Measurements from ENCODE around the gene RBM25.

Gene RBM25

DNA sequence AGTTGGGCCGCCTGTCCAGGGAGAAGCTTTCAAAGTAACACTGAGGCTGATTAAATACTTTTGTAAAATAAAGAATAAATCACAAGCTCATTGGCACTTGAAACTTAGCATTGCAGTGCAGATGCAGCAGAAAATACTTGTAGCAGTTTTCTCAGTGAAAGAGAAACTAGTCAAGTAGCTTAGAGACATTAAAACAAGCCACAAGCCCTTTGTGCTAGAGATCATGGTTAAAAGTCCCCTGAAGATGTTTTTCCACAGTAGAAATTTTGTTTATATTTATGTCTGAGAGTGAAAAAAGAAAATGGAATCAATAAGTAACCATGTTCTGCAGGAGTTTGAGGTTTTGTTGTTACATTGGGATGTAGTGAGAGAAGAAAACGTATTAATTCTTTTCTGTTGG, 83.9 kb downstream of the RBM25 start:
- no peak overlapping the region for H3K14ac ChIP-seq (ENCODE audit: low read length)
- H3K9me3 ChIP-seq (ENCODE audit: insufficient read depth, low read depth, low read length) = no peaks in the 10 kb centered on the region
- H3K4ac ChIP-seq (ENCODE audit: low read depth, low read length) = no peak overlapping the region
- no peak overlapping the region for H2BK5ac ChIP-seq (ENCODE audit: low read depth, low read length, poor library complexity)
- H3K79me1 ChIP-seq (ENCODE audit: low read length) = no peaks in the 10 kb centered on the region
- H3K4me2 ChIP-seq (ENCODE audit: low read length) = no peak overlapping the region
- H4K91ac ChIP-seq (ENCODE audit: low read depth, low read length) = no peak overlapping the region
- no peak overlapping the region for H4K8ac ChIP-seq (ENCODE audit: low read depth, low read length)
- no peak overlapping the region for H3K9ac ChIP-seq (ENCODE audit: low read length)
- H3K79me2 ChIP-seq (ENCODE audit: control insufficient read depth, insufficient read depth, low read length, poor library complexity) = peaks cover 4% of the 10 kb centered on the region
- H3K27ac ChIP-seq (ENCODE audit: low read depth, low read length) = no peak overlapping the region
- peaks cover 0 to 2% of the 10 kb centered on the region in 2 experiments for H3K36me3 ChIP-seq (ENCODE audit: control insufficient read depth in 1 of 2, insufficient read depth in 2 of 2, low read length in 2 of 2)
- H3K23ac ChIP-seq (ENCODE audit: low read length) = no peak overlapping the region
- no peak overlapping the region for H2BK120ac ChIP-seq (ENCODE audit: insufficient read depth, low read length, poor library complexity)
- H4K12ac ChIP-seq (ENCODE audit: low read depth, low read length) = no peak overlapping the region
- no peaks in the 10 kb centered on the region for H3K27me3 ChIP-seq (ENCODE audit: insufficient read depth, low read length)
- no peak for DNase-seq
- WGBS (ENCODE audit: extremely low coverage, insufficient coverage, insufficient read length) = no CpG with 5 or more reads among the region's 2 CpGs
- H3K18ac ChIP-seq (ENCODE audit: low read length) = no peak overlapping the region
- H3K4me3 ChIP-seq (ENCODE audit: low read depth, low read length) = no peak overlapping the region
- no peak overlapping the region for H2AK5ac ChIP-seq (ENCODE audit: low read length)
- H2BK12ac ChIP-seq (ENCODE audit: low read length) = no peak overlapping the region
- H2AFZ ChIP-seq (ENCODE audit: insufficient read depth, low read length, poor library complexity) = no peak overlapping the region
- H3K4me1 ChIP-seq (ENCODE audit: control insufficient read depth in 1 of 2, insufficient read depth in 2 of 2, low read length in 2 of 2) = peaks cover 4 to 6% of the 10 kb centered on the region in 2 experiments

DNA sequence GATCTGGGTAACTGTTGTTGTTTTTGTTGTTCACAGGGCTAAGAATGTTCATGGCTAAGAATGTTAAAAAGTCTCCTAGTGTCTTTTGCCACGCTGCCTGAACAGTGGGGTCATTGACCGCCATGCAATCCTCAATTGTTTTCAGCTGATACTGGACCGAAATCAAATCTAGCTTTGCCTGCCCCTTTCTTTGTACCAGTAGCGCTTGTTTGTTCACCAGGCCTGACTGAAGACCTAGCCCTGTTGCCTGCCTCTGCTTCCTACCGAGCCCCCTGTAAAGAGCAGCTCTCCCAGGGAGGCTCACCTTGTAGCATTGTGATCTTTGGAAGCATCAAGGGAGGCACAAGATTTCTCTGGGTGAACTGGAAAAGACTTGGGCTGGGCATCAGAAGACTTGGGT, 84.7 kb downstream of the RBM25 start:
- H3K23ac ChIP-seq (ENCODE audit: low read length) = no peak overlapping the region
- peak overlapping the region; percentile 90 for H3K4ac ChIP-seq (ENCODE audit: low read depth, low read length)
- no peak overlapping the region for H2AK5ac ChIP-seq (ENCODE audit: low read length)
- H2BK12ac ChIP-seq (ENCODE audit: low read length) = no peak overlapping the region
- no peak overlapping the region for H3K18ac ChIP-seq (ENCODE audit: low read length)
- H3K4me1 ChIP-seq (ENCODE audit: control insufficient read depth in 1 of 2, insufficient read depth in 2 of 2, low read length in 2 of 2) = no peaks in the 10 kb centered on the region
- H2BK120ac ChIP-seq (ENCODE audit: insufficient read depth, low read length, poor library complexity) = no peak overlapping the region
- no peak overlapping the region for H3K14ac ChIP-seq (ENCODE audit: low read length)
- no peak overlapping the region for H4K12ac ChIP-seq (ENCODE audit: low read depth, low read length)
- no peak overlapping the region for H4K8ac ChIP-seq (ENCODE audit: low read depth, low read length)
- H3K79me1 ChIP-seq (ENCODE audit: low read length) = no peaks in the 10 kb centered on the region
- peaks cover 2% of the 10 kb centered on the region in 2 experiments for H3K36me3 ChIP-seq (ENCODE audit: control insufficient read depth in 1 of 2, insufficient read depth in 2 of 2, low read length in 2 of 2)
- no CpG with 5 or more reads among the region's 5 CpGs for WGBS (ENCODE audit: extremely low coverage, insufficient coverage, insufficient read length)
- H3K27ac ChIP-seq (ENCODE audit: low read depth, low read length) = no peak overlapping the region
- H3K27me3 ChIP-seq (ENCODE audit: insufficient read depth, low read length) = no peaks in the 10 kb centered on the region
- no peak overlapping the region for H2AFZ ChIP-seq (ENCODE audit: insufficient read depth, low read length, poor library complexity)
- H4K91ac ChIP-seq (ENCODE audit: low read depth, low read length) = no peak overlapping the region
- H3K9ac ChIP-seq (ENCODE audit: low read length) = no peak overlapping the region
- H3K9me3 ChIP-seq (ENCODE audit: insufficient read depth, low read depth, low read length) = no peaks in the 10 kb centered on the region
- DNase-seq = no peak
- peaks cover 1% of the 10 kb centered on the region for H3K79me2 ChIP-seq (ENCODE audit: control insufficient read depth, insufficient read depth, low read length, poor library complexity)
- no peak overlapping the region for H2BK5ac ChIP-seq (ENCODE audit: low read depth, low read length, poor library complexity)
- no peak overlapping the region for H3K4me3 ChIP-seq (ENCODE audit: low read depth, low read length)
- H3K4me2 ChIP-seq (ENCODE audit: low read length) = no peak overlapping the region

DNA sequence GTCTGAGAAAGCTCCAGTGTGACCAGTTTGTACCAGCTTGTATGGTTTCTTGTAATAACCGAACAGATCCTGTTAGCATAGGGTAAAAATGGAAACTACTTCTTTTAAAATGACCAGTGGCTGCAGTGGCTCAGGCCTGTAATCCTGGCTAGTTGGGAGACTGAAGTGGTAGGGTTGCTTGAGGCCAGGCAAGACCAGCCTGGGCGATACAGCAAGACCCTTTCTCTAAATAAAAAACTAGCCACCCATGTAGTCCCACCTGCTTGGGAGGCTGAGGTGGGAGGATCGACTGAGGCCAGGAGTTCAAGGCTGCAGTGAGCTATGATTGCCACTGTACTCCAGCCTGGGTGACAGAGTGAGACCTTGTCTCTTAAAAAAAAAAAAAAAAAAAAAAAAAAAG, 85.3 kb downstream of the RBM25 start:
- H2AFZ ChIP-seq (ENCODE audit: insufficient read depth, low read length, poor library complexity) = no peak overlapping the region
- H3K18ac ChIP-seq (ENCODE audit: low read length) = no peak overlapping the region
- H2BK5ac ChIP-seq (ENCODE audit: low read depth, low read length, poor library complexity) = no peak overlapping the region
- no peak overlapping the region for H3K4me3 ChIP-seq (ENCODE audit: low read depth, low read length)
- no peak overlapping the region for H3K4me2 ChIP-seq (ENCODE audit: low read length)
- no peak overlapping the region for H3K9ac ChIP-seq (ENCODE audit: low read length)
- peaks cover 2 to 6% of the 10 kb centered on the region in 2 experiments for H3K36me3 ChIP-seq (ENCODE audit: control insufficient read depth in 1 of 2, insufficient read depth in 2 of 2, low read length in 2 of 2)
- H4K91ac ChIP-seq (ENCODE audit: low read depth, low read length) = no peak overlapping the region
- no peak overlapping the region for H3K23ac ChIP-seq (ENCODE audit: low read length)
- peaks cover 1% of the 10 kb centered on the region for H3K79me2 ChIP-seq (ENCODE audit: control insufficient read depth, insufficient read depth, low read length, poor library complexity)
- no peaks in the 10 kb centered on the region for H3K79me1 ChIP-seq (ENCODE audit: low read length)
- H3K27ac ChIP-seq (ENCODE audit: low read depth, low read length) = no peak overlapping the region
- no peaks in the 10 kb centered on the region for H3K27me3 ChIP-seq (ENCODE audit: insufficient read depth, low read length)
- WGBS (ENCODE audit: extremely low coverage, insufficient coverage, insufficient read length) = no CpG with 5 or more reads among the region's 3 CpGs
- no peak overlapping the region for H4K12ac ChIP-seq (ENCODE audit: low read depth, low read length)
- H2BK12ac ChIP-seq (ENCODE audit: low read length) = no peak overlapping the region
- DNase-seq = no peak
- no peak overlapping the region for H2BK120ac ChIP-seq (ENCODE audit: insufficient read depth, low read length, poor library complexity)
- no peak overlapping the region for H4K8ac ChIP-seq (ENCODE audit: low read depth, low read length)
- no peaks in the 10 kb centered on the region for H3K9me3 ChIP-seq (ENCODE audit: insufficient read depth, low read depth, low read length)
- H3K14ac ChIP-seq (ENCODE audit: low read length) = no peak overlapping the region
- peak overlapping the region; percentile 15 for H3K4ac ChIP-seq (ENCODE audit: low read depth, low read length)
- H3K4me1 ChIP-seq (ENCODE audit: control insufficient read depth in 1 of 2, insufficient read depth in 2 of 2, low read length in 2 of 2) = no peaks in the 10 kb centered on the region
- H2AK5ac ChIP-seq (ENCODE audit: low read length) = no peak overlapping the region

DNA sequence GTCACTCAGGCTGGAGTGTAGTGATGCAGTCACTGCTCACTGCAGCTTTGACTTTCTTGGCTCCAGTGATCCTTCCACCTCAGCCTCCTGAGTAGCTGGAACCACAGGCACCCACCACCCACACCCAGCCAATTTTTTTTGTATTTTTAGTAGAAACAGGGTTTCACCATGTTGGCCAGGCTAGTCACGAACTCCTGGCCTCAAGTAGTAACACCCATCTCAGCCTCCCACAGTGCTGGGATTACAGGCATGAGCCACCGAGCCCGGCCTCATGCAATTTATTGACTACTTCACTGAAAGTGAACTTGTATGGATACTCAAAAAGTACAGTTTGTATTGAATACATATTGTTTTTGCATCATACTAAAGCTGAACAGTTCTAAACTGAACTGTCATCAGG, 87.0 kb downstream of the RBM25 start:
- H2BK12ac ChIP-seq (ENCODE audit: low read length) = no peak overlapping the region
- H3K36me3 ChIP-seq (ENCODE audit: control insufficient read depth in 1 of 2, insufficient read depth in 2 of 2, low read length in 2 of 2) = peaks cover 2 to 12% of the 10 kb centered on the region in 2 experiments
- WGBS (ENCODE audit: extremely low coverage, insufficient coverage, insufficient read length) = no CpG with 5 or more reads among the region's 3 CpGs
- H3K4me3 ChIP-seq (ENCODE audit: low read depth, low read length) = no peak overlapping the region
- no peak overlapping the region for H3K18ac ChIP-seq (ENCODE audit: low read length)
- no peaks in the 10 kb centered on the region for H3K79me1 ChIP-seq (ENCODE audit: low read length)
- H2AFZ ChIP-seq (ENCODE audit: insufficient read depth, low read length, poor library complexity) = no peak overlapping the region
- DNase-seq = no peak
- no peaks in the 10 kb centered on the region for H3K27me3 ChIP-seq (ENCODE audit: insufficient read depth, low read length)
- H3K14ac ChIP-seq (ENCODE audit: low read length) = no peak overlapping the region
- H3K23ac ChIP-seq (ENCODE audit: low read length) = no peak overlapping the region
- peaks cover 1% of the 10 kb centered on the region for H3K79me2 ChIP-seq (ENCODE audit: control insufficient read depth, insufficient read depth, low read length, poor library complexity)
- no peak overlapping the region for H3K27ac ChIP-seq (ENCODE audit: low read depth, low read length)
- H3K4ac ChIP-seq (ENCODE audit: low read depth, low read length) = no peak overlapping the region
- H2BK120ac ChIP-seq (ENCODE audit: insufficient read depth, low read length, poor library complexity) = no peak overlapping the region
- H4K12ac ChIP-seq (ENCODE audit: low read depth, low read length) = no peak overlapping the region
- H2BK5ac ChIP-seq (ENCODE audit: low read depth, low read length, poor library complexity) = no peak overlapping the region
- H3K9ac ChIP-seq (ENCODE audit: low read length) = no peak overlapping the region
- H3K4me2 ChIP-seq (ENCODE audit: low read length) = no peak overlapping the region
- no peak overlapping the region for H4K91ac ChIP-seq (ENCODE audit: low read depth, low read length)
- no peaks in the 10 kb centered on the region for H3K4me1 ChIP-seq (ENCODE audit: control insufficient read depth in 1 of 2, insufficient read depth in 2 of 2, low read length in 2 of 2)
- H2AK5ac ChIP-seq (ENCODE audit: low read length) = no peak overlapping the region
- no peak overlapping the region for H4K8ac ChIP-seq (ENCODE audit: low read depth, low read length)
- no peaks in the 10 kb centered on the region for H3K9me3 ChIP-seq (ENCODE audit: insufficient read depth, low read depth, low read length)

Data from trophoblast cell (in vitro differentiated cells and primary cell).